ENCODE data around the gene UBAC1.

UBAC1 gene

GRCh38 chr9:135993409-135993742, 32.2 kb upstream of the UBAC1 start:
- no peak for DNase-seq

GRCh38 chr9:135992486-135993408, 31.6 kb upstream of the UBAC1 start:
- peak; percentile 60 for DNase-seq

DNA sequence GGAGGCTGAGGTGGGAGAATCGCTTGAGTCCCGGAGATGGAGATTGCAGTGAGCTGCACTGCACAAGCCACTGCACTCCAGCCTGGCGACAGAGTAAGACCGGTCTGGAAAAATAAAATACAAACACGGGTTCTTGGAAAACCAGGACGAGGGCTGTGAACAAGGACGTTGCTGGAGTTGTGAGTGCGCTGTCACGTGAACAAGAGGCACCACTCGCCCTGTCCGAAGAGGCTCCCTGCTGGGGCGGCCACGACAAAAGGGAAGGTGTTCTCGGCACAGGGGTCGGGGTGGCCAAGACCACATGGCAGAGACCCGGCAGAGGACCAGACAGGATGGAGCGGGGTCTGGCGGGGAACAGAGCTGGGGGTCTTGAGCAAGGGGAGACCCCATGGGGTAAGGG, 30.6 kb upstream of the UBAC1 start:
- DNase-seq: no peak

DNA sequence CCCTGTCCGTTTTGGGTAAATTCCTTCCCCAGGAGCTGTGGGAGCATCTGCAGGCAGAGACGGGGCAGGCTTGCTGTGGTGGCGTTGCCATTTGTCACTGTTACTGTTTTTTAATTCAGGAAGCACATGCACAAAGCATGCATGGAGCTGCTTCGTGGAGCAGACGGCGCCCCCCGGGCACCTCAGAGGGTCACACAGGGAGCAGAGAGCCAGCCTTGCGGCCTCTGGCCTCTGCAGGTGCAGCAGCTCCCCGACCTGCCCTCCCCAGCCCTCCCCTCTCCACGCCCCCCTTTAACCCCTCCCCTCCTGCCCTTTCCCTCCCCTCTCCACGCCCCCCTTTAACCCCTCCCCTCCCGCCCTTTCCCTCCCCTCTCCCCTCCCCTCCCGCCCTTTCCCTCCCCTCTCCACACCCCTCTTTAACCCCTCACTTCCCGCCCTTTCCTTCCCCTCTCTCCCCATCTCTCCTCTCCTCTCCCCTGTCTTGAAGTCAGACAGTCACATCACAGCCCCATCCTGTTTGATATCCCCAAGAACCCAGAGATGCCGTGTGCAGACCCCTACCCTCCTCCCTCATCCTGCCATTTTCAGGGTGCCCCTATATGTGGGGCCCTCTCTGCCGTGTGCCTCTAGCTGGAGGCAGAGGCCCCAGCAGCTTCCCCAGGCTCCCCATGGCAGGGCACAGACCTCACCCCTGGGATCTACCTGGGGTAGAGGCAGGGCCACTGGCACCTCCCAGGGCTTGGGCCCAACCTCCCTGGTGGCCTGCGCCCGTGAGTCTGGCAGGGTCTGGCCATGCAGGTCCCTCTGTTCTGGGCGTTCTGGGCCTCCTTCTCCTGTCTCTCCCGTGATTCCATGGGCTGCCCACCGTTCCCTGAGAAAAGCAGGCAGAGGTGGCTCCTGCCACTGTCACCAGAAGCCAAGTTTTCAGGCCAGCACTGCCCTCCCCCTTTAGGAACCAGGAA, 29.6 kb upstream of the UBAC1 start:
- DNase-seq: peak; percentile 72

DNA sequence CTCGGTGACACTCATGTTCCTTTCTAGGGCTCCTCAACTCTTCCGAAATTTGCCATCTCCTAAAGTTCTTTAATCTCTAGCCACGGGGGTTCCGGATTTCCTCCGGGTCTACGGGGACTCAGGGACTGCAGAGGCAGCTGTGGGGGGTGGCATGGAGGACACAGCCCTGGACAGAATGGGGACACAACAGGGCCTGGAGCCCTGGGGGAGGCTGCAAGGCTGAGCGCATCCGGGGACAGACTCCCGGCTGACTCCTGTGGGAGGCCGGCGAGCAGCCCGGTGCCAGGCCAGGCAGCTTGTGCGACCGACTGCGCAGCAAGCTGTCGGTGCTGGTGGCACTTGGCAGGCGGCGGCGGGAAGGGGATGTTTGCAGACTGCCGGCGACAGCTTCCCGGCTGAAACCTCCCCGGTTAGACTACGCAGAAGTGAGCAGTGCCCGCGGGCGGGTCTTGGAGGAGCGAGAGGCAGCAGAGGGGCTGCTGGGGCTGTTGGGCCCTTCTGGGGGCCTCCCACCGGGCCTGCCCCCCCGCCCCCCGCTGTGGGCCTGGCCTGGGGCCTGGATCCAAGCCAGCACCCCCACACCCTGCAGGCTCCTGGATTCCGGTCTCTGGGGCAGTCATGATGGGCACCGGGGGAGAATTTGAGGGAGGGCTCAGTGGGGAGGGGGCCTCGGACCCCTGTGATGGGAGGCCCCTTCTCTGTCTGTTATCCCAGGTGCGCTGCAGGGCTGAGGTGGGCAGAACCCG, 28.7 kb upstream of the UBAC1 start:
- peak; percentile 57 for DNase-seq

DNA sequence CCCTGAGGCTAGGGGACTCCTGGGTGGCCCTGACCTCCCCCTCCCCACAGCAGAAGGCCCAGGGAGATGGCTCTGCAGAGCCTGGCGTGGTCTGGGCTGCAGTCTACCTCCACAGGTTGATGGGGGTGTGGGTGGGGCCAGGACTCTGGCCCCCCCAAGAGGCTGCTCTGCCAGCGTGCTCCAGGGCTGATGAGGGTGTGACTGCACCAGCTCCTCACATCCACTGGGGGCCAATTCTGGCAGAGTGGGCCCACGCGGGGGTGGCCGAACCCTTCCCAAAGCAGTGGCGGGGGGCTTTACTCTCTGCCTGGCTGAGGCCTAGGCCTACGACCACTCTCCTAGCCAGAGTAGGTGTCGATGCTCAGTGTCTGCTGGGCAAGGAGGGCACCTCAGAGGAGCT, 28.0 kb upstream of the UBAC1 start:
- DNase-seq: no peak

- no peak for DNase-seq
These were observed 27.3 kb upstream of the UBAC1 start for GRCh38 chr9:135988493-135988892.

DNA sequence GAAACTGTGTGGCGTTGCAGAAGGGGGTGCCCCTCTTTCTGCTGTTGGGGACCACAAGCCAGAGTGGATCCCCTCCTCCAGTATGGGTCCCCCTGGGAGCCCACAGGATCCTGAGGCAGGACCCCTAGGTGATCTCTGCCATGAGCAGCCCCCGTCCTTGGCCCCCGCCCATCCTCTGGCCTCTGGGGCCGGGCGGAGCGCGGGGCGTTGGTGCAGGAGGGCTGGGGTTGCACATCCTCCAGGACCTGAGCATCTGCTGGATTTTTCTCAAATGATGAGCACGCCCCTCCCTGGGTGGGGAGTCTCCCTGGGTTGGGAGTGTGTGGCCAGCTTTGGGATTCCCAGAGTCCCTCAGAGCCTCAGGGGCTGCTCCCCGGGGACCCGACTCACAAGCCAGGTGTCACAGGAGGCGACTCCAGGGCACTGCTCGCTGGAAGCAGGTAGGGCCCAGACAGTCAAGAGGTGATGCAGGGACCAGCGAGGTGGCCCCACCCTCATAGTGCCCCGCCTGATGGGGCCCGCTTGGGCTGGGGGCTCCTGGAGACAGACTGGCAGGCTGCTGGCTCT, 26.7 kb upstream of the UBAC1 start:
- no peak for DNase-seq

- DNase-seq: no peak
These were observed 25.4 kb upstream of the UBAC1 start for GRCh38 chr9:135986605-135987004.

- no peak for DNase-seq
These were observed 24.7 kb upstream of the UBAC1 start for GRCh38 chr9:135985889-135986288.

GRCh38 chr9:135985459-135985774, 24.2 kb upstream of the UBAC1 start:
- no peak for DNase-seq

DNA sequence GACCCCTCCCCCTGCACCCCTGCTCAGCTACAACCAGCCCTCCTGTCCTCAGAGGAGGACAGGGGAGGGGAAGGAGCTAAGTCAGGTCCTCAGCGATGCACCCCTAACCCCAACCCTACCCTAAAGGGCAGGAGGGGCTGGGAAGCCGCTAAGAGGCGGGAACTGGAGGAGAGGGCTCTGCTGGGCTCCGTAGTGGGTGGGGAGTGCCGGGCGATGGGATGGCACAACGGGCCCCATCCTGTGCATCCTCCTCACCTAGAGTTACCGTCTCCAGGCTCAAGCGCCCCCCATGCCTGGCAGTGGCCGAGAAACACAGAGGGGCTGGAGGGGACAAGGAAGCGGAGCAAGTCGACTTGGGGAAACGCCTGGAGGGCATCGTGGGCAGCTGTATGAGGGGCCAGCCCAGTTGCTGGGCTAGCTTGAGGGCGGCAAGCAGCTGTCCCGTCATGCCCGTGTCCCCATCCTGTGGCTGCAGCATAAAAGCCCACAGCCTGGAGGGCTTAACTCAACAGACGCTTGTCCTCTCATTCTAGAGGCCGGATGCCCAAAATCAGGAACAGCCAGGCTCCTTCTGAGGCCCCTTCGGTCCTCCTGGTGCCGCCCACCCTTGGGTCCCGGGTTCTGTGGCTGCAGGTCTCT, 23.0 kb upstream of the UBAC1 start:
- DNase-seq: no peak

- DNase-seq: no peak
These were observed 22.3 kb upstream of the UBAC1 start for GRCh38 chr9:135983208-135984071.

- no peak for DNase-seq
These were observed 21.5 kb upstream of the UBAC1 start for GRCh38 chr9:135982499-135983207.

DNA sequence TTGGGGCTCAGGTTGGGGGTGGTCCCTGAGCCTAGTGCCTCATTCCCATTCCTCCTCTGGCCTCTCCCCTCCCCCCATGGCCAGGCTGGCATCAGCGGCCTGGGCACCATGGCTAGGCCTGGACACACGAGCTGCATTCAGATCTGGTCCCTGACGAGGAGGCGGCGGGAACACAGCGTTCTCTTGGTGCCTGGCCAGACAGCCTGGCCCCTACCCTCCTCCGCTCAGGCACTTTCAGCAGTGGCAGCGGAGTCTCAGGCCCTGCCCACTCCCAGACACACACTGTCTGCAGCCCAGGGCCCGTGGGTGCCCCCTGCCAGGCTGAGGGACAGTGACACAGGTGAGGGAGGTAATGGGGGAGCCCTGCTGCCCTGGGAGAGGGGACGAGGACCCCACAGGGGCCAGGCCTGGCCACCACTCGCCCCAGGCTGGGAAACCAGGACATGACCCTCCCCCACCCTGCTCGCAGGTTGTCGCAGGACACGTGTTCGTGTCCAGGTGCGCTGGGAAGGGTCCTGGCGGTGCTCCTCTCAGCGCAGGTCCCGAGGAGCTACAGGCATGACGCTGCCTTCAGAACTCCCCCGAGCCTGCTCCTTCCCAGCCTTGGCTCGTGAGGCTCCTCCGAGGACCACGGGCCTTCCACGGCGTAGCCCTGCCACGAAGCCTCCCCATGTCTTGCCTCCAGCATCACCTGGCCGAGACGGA, 19.9 kb upstream of the UBAC1 start:
- DNase-seq: no peak

DNA sequence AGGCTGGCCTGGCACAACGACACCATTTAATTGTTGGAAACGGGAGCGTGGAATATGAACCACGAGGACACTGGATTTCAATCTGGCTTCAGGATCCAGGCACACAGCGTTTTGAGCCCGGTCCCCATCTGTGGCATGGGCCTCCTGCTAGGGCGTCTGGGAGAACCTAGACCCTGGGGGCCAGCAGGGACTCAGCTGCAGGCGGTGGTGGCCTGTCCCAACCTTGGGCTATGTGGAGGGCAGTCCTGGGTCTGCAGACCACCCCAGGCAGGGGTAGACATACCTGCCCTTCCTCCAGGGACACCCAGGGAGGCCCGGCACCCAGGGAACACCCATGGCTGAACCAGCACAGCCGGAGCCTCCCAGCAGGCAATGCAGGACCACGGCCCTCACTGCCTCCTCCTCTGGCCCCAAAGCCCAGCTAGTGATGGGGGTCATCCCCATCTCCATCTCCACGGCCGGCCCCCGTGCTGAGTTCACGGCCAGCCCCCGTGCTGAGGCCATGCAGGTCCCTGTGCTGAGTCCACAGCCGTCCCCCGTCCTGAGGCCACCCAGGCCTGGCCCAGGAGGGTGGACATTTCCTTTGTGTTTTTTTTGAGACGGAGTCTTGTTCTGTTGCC, 18.5 kb upstream of the UBAC1 start:
- DNase-seq: no peak

- DNase-seq: no peak
These were observed 17.7 kb upstream of the UBAC1 start for GRCh38 chr9:135978642-135979546.

DNA sequence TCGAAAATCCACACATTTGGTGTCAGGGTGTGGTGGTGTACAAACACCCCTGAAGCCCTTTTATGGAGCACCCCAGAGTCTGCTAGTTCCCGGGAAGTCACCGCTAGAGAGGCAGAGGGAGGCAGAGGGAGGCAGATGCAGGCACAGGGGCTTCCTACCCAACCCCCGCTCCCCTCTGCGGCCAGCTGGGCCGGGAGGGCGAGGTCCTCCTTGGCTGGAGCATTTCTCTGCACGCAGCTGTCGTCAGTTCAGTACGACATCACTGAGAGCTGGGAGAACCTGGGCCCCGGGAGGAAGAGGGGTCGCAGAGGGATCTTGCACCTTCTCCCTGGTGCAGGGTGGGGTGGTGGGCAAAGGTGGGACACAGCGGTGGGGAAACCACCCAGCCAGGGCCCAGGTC, 15.8 kb upstream of the UBAC1 start:
- no peak for DNase-seq

DNA sequence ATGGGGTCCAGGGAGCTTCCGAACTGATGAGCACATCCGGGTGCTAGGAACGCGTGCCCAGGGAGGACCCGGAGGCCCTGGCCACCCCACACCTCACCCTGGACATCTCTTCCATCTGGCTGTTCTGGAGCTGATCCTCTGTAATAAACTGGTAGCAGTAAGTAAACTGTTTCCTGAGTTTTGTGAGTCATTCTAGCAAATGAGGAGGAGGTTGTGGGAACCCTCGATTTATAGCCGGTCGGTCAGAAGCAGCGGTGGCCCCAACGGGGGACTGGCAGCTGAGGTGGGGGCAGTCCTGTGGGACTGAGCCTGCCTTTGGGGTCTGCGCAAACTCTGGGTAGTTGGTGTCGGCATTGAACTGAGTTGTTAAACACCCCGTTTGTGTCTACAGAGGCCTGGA, 15.4 kb upstream of the UBAC1 start:
- no peak for DNase-seq

Data from NCI-H146 (cell line).